Measurements from ENCODE around the gene LRRK1.

The LRRK1 gene, protein sequence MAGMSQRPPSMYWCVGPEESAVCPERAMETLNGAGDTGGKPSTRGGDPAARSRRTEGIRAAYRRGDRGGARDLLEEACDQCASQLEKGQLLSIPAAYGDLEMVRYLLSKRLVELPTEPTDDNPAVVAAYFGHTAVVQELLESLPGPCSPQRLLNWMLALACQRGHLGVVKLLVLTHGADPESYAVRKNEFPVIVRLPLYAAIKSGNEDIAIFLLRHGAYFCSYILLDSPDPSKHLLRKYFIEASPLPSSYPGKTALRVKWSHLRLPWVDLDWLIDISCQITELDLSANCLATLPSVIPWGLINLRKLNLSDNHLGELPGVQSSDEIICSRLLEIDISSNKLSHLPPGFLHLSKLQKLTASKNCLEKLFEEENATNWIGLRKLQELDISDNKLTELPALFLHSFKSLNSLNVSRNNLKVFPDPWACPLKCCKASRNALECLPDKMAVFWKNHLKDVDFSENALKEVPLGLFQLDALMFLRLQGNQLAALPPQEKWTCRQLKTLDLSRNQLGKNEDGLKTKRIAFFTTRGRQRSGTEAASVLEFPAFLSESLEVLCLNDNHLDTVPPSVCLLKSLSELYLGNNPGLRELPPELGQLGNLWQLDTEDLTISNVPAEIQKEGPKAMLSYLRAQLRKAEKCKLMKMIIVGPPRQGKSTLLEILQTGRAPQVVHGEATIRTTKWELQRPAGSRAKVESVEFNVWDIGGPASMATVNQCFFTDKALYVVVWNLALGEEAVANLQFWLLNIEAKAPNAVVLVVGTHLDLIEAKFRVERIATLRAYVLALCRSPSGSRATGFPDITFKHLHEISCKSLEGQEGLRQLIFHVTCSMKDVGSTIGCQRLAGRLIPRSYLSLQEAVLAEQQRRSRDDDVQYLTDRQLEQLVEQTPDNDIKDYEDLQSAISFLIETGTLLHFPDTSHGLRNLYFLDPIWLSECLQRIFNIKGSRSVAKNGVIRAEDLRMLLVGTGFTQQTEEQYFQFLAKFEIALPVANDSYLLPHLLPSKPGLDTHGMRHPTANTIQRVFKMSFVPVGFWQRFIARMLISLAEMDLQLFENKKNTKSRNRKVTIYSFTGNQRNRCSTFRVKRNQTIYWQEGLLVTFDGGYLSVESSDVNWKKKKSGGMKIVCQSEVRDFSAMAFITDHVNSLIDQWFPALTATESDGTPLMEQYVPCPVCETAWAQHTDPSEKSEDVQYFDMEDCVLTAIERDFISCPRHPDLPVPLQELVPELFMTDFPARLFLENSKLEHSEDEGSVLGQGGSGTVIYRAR (N-terminal part only)

DNA sequence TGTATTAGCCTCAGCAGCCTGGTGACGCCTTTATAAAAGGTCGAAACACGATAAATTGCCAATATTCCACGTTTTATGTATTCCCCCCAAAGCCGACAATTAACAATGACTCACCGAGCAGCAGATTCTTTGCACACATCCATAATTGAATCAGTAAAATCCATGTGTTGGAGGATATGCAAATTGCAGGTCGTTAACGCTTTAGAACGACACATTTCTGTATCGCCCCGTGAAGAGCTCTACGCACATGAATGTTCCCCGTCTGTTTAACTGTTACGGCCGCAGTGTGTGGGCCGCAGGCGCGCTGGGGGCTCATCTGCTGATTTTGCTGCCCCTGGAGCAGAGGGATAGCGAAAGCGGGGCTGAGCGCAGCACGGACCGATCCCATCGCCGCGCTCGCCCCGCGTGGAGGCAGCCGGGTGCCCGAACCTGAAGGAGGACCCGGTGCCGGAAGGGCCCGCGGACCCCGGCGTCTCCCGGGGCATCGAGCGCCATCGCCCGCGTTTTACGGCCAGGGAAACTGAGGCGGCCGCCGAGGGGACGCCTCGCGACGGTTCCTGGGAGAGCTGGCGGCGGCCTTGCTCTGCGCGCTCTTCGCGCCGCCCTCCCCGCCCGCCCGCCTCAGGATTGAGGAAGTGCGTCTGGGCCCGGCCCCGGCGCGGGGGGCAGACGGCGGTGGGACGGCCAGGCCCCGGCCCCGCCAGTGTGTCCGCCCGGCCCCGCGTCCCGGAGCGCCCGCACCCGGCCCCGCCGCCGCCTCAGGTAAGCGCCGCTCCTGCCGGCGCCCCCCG lies at the start of gene LRRK1:
LRRK1 (plus strand) TSS at position 668 of the 791 bp plus-strand sequence. CDS start 5,276 bp downstream, outside the sequence.
- DNase-seq = peak in 2 of 56 donors; percentile 40 to 50

DNA sequence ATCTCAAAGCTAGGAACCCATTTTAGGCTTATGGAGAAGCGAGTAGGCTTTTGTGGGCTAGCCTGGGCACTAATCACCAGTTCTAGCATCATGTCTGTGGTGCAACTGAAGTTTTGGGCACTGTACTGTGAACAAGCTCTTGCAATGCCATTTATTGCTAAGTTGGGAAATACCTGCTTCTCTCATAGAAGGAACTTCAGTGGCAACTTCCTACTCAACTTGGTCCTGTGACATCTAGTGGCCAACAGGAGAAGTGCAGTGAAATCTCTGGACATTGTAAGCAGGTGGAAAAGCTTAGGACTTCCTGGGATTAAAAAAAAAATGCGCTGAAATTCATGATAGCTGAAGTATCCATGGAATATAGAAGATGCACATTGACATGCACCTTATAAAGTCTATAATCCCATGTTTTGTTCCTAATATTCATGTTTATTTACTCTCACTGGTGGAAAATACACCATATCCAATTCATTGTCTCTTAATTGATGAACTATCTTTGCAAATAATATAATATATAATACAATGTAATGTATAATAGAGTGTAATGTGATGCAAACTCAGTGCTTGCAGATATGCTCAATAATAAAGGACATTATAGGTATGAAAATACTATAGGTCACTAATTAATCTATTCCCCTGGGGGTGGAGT lies 46.0 kb upstream of the LRRK1 start:
- peak in 36 of 56 donors; percentile 4 to 88 (median 32) for DNase-seq

DNA sequence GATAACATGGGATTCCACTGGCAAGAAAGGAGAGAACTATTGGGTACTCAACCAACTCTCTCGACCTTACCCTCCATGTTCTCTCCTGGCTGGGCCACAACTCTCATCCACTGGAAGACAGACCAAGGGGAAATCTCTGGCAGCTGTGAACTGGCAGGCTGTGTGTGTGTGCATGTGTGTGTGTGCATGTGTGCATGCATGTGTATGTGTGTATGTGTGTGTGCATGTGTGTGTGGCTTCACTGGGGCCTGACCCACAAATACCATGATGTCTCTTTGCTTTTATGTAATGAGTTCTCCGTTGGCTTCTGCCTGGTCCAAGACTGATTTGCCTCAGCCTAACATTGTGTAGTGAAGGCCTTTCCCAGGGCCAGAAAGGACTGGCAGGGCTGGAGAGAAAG lies 43.7 kb upstream of the LRRK1 start:
- DNase-seq = no peak

DNA sequence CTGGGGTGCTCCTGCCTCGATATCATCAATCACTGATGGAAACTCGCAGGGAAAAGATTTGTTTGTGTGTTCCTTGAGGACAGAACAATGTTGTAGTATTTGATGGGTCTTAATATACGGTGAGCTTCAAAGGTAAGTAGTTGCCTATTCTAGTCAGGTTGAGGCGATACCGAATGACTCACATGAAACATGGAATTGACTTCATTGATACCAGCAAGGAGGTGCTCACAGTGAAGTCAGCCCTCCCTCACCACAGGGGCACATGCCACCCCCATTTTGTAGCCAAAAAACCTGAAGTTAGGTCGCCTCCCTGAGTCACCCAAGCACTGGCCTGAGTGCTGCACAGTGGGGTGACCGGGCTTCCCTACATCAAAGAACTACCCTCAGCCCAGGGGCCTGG lies 43.2 kb upstream of the LRRK1 start:
- DNase-seq = no peak

DNA sequence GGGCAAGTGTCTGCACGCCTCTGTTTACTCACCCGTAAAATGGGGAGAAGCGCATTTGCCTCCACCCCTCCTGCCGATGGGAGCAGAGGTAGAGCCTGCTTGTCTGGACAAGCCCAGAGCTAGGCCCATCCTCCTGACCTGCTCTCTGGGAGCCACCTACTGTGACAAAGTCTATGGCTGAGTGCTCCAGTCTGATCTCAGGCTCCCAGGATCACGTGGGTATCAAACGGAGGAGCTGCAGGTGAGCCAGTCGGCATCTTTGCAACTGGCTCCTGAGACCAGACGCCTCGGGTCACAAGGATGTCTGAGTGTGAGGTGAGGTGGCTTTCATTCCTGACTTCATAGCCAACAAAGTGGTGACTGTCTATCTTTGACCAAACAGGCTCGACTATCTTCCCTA lies 41.6 kb upstream of the LRRK1 start:
- DNase-seq = no peak

DNA sequence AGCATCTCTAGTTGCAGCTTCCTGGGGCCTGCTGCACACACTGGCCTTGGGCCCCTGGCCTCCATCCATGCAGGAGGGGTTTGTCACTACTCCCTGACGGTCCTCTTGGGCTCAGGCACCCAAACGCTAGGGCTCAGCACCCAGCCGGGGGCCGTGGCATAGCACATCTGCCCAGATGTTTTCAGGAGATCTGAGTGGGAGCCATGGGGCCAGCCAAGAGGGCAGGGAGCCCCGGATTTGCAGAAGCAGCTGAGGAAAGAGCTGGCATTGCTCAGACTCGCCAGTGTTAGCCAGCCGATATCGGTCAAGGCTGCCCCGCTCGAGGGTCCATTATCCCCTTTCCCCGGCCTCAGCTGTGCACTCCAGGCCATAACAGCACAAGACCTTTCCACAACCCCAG lies 41.0 kb upstream of the LRRK1 start:
- no peak for DNase-seq

DNA sequence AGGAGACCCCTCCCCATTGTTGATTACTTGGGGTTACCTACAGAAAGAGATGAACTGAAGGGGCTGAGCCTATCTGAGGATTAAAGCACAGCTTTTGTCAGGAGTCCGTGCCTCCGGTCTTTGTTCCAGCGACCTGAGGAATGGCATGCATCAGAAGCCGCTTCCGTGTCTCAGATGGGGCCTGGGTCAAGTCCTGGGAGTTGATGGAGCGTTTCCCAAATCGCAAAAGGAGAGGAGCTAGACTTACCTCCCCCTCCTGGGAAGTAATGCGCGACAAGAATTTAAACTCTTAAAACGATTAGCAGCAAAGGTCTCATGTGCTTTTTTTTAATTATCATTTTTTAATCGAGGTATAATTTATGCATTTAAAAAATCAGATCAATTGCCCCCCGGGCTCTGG lies 40.5 kb upstream of the LRRK1 start:
- no peak for DNase-seq

DNA sequence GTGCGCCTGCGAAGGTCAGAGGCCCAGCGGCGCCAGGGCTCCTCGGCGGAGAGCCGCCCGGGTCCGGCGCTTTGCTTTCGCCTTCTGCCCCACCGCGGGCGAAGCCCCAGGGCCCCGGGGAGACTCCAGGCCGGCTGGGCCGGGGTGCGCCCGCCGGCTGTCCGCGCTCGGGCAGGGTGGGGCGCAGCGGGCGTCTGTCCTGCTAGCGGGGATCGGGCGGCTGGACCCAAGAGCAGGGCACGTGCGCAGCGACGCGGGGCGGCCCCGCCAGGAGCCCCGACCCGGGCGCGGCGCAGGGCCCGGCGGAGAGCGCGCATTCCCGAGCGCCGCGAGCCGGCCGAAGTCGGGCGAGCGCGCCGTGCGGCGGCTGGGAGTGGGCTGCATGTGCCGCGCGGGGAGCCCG lies 40.1 kb upstream of the LRRK1 start:
- DNase-seq = no peak

DNA sequence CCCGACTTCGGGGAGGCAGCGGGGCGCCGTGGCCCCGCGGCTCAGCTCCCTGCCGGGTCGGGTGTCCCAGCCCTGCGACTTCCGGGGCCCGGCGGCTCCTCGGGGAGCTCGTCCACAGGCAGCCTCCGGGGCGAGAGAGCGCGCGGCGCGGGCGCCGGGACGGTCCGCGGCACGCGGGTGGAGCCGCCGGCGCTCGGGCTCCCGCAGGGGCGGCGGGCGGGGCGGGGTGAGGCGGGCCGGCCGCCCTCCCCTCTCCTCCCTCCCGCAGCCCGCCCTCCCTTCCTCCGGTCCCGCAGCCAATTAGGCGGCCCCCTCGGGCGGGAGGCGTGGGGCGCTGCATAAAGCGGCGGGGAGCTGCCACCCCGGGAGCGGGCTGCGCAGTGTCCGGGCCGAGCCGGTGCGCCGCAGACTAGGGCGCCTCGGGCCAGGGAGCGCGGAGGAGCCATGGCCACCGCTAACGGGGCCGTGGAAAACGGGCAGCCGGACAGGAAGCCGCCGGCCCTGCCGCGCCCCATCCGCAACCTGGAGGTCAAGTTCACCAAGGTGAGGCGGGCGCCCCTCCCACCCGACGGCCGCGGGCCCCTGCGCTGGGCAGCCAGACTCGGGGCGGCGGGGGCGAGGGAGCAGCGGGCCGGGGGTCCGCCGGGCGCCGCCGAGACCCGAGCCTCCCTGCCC lies 39.6 kb upstream of the LRRK1 start, which contains the start of gene ALDH1A3:
ALDH1A3 (plus strand) TSS at position 368 of the 675 bp plus-strand sequence; CDS start at position 445, 77 bp downstream.
- peak in 2 of 56 donors; percentile 18 to 21 for DNase-seq

DNA sequence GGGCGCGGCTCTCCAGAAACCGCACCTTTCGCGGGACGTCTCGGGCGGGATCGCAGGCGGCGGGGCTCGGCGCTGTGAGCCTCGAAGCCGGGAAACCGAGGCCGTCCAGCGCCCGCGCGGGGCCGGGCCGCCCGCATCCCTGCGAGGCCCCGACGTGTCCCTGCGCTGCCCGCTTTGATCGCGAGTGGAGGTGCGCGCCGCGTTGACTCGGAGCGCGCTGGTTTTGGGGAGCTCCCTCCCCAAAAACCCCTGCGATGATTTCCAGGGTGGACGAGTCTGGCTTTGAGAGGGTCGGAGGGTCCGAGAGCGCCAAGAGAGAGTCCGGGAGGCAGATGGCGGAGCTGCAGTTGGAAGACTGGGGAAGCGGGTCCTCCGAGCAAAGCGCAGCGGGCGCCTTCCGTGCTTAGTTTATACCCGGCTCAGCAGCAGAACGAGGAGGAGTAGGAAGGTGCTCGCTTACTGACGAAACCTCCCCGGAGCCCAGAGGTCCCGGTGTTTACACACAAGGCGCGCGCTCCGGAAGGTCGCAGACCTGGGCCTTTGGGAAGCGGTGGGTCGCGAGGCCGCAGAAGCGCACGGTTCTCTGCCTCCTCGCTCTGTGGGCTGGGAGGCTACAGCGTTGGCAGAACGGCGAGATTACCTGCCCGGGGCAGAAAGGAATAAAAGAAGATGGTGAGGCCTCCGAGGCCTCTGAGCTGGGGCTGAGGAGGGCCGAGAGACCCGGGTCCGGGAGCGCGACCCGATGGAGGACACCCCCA lies 38.8 kb upstream of the LRRK1 start:
- DNase-seq = no peak

DNA sequence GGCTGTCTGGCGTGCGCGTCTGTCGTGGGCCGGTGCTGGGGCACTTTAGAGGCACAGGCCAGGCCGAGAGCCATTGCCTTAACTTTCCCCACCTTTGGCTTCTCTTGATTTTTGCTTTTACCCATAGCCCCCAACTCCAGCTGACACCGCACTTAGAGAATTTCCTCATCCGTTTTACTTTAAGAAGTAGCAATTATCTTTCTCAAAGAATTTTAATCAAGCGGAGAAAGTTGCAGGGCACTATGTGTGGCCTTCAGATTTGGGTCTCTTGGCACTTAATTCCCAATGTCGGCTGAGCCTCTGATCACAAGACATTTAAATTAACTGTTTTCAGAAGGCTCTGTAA lies 38.3 kb upstream of the LRRK1 start:
- no peak for DNase-seq

DNA sequence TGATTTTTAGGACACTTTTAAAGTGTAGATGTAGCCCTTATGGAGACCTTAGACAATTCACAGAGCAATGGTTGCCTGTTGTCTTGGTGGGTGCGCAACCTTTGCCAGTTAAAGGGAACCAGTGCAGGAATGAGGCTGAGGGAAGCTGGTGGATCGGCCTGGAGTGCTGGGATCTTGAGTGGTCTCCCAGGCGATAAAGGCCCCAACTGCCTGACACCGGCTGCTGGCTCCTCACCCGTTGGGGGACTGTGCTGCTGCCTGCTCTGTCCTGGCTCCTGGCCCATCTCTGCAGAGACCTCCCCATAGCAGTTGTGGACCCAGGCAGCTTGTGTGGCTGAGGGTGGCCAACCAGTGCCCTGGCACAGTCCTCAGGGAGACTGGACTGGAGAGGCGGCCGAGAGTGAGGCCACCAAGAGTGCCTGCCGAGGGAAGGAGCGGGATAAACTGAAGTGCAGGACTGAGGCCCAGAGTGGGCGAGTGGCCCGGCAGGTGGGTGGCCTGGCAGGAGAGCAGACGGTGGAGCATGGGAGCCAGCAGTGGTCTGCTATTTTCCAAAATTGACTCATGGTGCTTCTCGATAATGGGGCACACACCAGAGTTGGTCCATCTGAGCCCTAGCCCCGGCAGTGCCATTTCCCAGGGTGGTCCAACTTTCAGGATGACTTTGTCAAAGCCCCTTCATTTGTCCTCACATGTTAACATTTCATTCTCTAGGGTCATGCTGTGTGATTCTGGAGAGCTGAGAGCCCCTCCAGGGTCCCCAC lies 37.4 kb upstream of the LRRK1 start:
- DNase-seq = no peak

DNA sequence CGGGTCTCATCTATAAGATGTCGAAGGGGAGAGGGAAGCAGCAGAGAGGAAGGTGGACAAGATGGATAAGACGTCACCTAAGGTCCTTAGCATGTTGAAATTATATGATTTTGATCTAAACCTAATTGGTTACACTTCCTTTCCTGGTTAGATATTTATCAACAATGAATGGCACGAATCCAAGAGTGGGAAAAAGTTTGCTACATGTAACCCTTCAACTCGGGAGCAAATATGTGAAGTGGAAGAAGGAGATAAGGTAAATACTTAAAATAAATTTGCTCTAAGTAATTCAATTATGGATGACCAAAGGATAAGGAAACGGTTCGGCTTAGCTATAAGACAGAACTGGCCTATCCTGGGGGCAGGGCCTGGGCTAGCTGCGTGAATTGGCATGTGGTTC lies 34.0 kb upstream of the LRRK1 start:
- DNase-seq = no peak

DNA sequence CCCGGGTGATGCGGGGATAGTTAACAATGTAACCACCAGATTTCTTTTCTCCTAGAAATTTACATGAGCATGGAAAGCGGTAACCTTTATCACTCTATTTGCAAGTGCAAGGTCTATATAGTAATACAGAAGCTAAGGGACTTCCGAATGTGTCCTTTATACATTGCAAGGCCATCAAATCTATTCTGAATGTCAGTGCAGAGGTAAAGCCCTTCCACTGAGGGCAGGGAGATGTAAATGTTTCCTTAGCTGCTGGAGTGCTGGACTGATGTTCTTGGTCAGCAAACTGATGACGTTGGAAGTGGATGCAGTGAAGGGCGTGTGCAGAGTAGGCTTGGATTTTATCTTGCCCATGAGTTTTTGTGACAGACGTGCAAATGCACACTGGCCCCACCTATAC lies 33.3 kb upstream of the LRRK1 start:
- no peak for DNase-seq

DNA sequence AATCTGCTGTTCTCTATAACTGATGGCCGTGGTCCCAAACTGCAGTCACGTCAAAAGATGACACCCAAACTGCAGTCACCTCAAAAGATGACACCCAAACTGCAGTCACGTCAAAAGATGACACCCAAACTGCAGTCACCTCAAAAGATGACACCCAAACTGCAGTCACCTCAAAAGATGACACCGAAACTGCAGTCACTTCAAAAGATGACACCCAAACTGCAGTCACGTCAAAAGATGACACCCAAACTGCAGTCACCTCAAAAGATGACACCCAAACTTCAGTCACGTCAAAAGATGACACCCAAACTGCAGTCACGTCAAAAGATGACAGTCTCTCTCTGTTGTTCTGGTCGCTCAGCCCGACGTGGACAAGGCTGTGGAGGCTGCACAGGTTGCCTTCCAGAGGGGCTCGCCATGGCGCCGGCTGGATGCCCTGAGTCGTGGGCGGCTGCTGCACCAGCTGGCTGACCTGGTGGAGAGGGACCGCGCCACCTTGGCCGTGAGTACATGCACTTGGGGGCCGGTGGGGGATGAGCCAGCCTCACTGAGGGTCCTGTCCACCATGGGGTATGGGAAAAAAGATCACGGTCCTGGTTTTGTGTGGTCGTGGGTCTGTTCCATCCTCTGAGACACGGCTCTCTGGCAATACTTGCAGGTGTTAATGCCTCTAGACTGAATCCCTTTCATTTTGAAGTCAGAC lies 31.8 kb upstream of the LRRK1 start:
- no peak for DNase-seq

DNA sequence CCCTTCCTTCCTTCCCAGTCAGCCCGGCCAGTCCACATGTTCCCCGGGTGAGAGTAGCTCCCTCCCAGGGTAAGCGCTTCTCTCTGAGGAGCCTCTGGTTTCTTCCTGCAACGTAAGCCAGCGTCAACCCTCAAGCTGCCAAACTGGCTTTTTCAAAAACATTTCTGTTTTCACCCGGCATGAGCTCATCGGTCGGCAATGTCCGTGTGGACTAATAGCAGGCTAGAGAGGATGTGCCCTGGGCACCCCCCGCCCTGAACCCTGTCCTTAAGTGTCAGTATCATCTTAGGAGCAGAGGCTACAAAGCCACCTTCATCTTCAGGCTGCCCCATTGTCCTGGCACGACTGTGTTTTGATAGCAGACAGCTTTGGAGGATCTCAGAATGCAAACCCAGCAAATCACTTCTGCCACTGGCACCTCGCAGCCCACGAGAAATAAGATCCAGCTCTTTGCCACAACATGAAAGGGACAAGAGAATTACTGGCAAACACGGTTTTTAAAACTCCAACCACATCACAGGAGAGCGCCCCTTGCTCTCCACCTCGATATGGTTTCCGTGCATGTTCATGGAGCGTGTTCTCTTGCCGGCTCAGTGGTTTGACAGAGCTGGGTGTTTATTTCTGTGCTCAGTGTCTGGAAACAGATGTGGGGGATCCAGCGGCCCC lies 29.6 kb upstream of the LRRK1 start:
- DNase-seq = no peak

Data from amygdala (tissue), 56 donors.